BLaER1 treated with 17β-estradiol and CSF1 and Interleukin-3, amounts not matched to agents 10 nM and 100 nM (cell line): Measurements from ENCODE around the gene MTCP1.

Source experiments
- H3K27ac ChIP-seq, 11 experiments: shearing (Covaris generic); formaldehyde crosslinking; 2 replicates each; pipeline ENCODE4 v1.8.1; 2022
- H3K27me3 ChIP-seq, 11 experiments: shearing (Covaris generic); formaldehyde crosslinking; 2 replicates each; pipeline ENCODE4 v1.8.1; 2022
- H3K36me3 ChIP-seq, 11 experiments: shearing (Covaris generic); formaldehyde crosslinking; 2 replicates each; pipeline ENCODE4 v1.8.1; 2022
- H3K4me1 ChIP-seq, 10 experiments: shearing (Covaris generic); formaldehyde crosslinking; 2 replicates each; pipeline ENCODE4 v1.8.1; 2022
- H3K4me2 ChIP-seq, 11 experiments: shearing (Covaris generic); formaldehyde crosslinking; 2 replicates each; pipeline ENCODE4 v1.8.1; 2022
- H3K4me3 ChIP-seq, 10 experiments: shearing (Covaris generic); formaldehyde crosslinking; 2 replicates each; pipeline ENCODE4 v1.8.1; 2022
- H3K9ac ChIP-seq, 11 experiments: shearing (Covaris generic); formaldehyde crosslinking; 2 replicates each; pipeline ENCODE4 v1.8.1; 2022
- H3K9me3 ChIP-seq, 11 experiments: shearing (Covaris generic); formaldehyde crosslinking; replicated peaks in 1 of 11; 2 replicates each; pipeline ENCODE4 v1.8.1; 2022
- H4K20me1 ChIP-seq, 11 experiments: shearing (Covaris generic); formaldehyde crosslinking; 2 replicates each; pipeline ENCODE4 v1.8.1; 2022
- Cebpa-rat ChIP-seq, 11 experiments: shearing (Covaris generic); IDR thresholded peaks; 2 replicates each; pipeline ENCODE4 v1.8.1; 2022

The MTCP1 gene

GRCh38 chrX:155046811-155047528, 24.0 kb downstream of the MTCP1 start:
- H3K27me3 ChIP-seq = peaks cover 78 to 100% (median 99%) of the 10 kb centered on the region in 11 experiments
- H3K4me3 ChIP-seq = no peak overlapping the region
- 0 out of 20 replicates have a peak, but pooled peaks cover 0 to 6% (median 0%) of the 10 kb centered on the region in 10 experiments for H3K4me1 ChIP-seq
- H3K9me3 ChIP-seq = no peaks in the 10 kb centered on the region
- H3K9ac ChIP-seq = no peak overlapping the region
- peaks cover 0 to 33% (median 15%) of the 10 kb centered on the region in 11 experiments; a peak in 12 of 22 replicates for H3K36me3 ChIP-seq
- peaks cover 0 to 34% (median 0%) of the 10 kb centered on the region in 11 experiments; a peak in 6 of 22 replicates for H4K20me1 ChIP-seq
- no peak for TF ChIP-seq Cebpa-rat (IDR thresholded peaks at IDR 0.05)
- no peak overlapping the region for H3K27ac ChIP-seq
- H3K4me2 ChIP-seq = no peak overlapping the region

GRCh38 chrX:155046129-155046810, 24.7 kb downstream of the MTCP1 start:
- H4K20me1 ChIP-seq = peaks cover 0 to 34% (median 0%) of the 10 kb centered on the region in 11 experiments; a peak in 6 of 22 replicates
- no peak overlapping the region for H3K4me2 ChIP-seq
- peaks cover 73 to 100% (median 99%) of the 10 kb centered on the region in 11 experiments for H3K27me3 ChIP-seq
- peaks cover 0 to 26% (median 10%) of the 10 kb centered on the region in 11 experiments; a peak in 10 of 22 replicates for H3K36me3 ChIP-seq
- no peak overlapping the region for H3K9ac ChIP-seq
- H3K4me3 ChIP-seq = no peak overlapping the region
- TF ChIP-seq Cebpa-rat (IDR thresholded peaks at IDR 0.05) = no peak
- H3K4me1 ChIP-seq = 0 out of 20 replicates have a peak, but pooled peaks cover 0 to 6% (median 0%) of the 10 kb centered on the region in 10 experiments
- no peak overlapping the region for H3K27ac ChIP-seq
- no peaks in the 10 kb centered on the region for H3K9me3 ChIP-seq

DNA sequence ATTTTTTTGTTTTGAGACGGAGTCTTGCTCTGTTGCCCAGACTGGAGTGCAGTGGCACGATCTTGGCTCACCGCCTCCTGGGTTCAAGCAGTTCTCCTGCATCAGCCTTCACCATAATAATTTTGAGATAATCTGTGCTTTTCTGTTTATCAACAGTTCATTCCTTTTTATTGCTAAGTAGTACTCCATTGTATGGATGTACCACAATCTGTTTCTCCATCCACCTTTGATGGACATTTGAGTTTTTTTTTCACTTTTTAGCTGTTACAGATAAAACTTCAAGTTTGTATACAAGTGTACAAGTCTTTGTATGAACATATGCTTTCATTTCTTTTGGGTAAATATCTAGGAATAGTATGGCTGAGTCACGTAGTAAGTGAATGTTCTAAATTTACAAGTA, 35.2 kb downstream of the MTCP1 start:
- Histone ChIP-seq H3K4me3 (no peak overlapping the region; a peak in 1 of 20 replicates), H3K4me1 (no peaks in the 10 kb centered on the region), H3K27ac (no peak overlapping the region), H3K36me3 (peaks cover 20 to 67% (median 44%) of the 10 kb centered on the region in 11 experiments; a peak in 21 of 22 replicates), H3K9me3 (peaks cover 35 to 70% (median 57%) of the 10 kb centered on the region in 11 experiments), H4K20me1 (peaks cover 0 to 14% (median 0%) of the 10 kb centered on the region in 11 experiments; a peak in 3 of 22 replicates), H3K27me3 (peaks cover 0 to 97% (median 59%) of the 10 kb centered on the region in 11 experiments; a peak in 21 of 22 replicates), H3K4me2 (no peak overlapping the region), H3K9ac (no peak overlapping the region)
- TF ChIP-seq Cebpa-rat (IDR thresholded peaks at IDR 0.05) = no peak

DNA sequence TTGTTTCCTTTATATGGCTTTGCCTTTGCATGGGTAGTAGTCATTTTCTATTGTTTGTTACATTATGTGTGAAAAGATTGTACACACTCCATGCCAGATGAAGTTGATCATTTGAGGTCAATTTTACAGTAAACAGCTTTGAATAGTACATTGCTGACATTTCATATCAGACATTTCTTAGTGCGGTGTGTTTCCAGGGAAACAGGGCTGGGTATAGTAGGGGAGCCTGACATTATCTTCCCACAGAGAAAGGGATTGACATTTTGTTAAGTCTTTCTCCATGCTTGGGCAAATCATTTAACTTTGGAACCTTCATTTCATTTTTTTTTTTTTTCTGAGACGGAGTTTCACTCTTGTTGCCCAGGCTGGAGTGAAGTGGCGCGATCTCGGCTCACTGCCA, 39.3 kb downstream of the MTCP1 start:
- peaks cover 14 to 35% (median 30%) of the 10 kb centered on the region in 11 experiments; a peak in 19 of 22 replicates for H3K36me3 ChIP-seq
- H3K9ac ChIP-seq = no peak overlapping the region

GRCh38 chrX:155028877-155029291, 42.1 kb downstream of the MTCP1 start:
- Histone ChIP-seq H3K36me3 (peaks cover 0 to 9% (median 7%) of the 10 kb centered on the region in 11 experiments; a peak in 9 of 22 replicates), H3K4me3 (no peak overlapping the region), H3K9me3 (peaks cover 0 to 22% (median 7%) of the 10 kb centered on the region in 11 experiments; a peak in 7 of 22 replicates), H4K20me1 (peaks cover 0 to 15% (median 0%) of the 10 kb centered on the region in 11 experiments; a peak in 4 of 22 replicates), H3K9ac (peak overlapping the region in 1 of 11 experiments; percentile 41; a peak in 2 of 22 replicates), H3K4me2 (peak overlapping the region in 9 of 11 experiments; percentile 21 to 83 (median 67); a peak in 11 of 22 replicates), H3K4me1 (peaks cover 0 to 15% (median 13%) of the 10 kb centered on the region in 10 experiments; a peak in 15 of 20 replicates), H3K27me3 (peaks cover 9 to 58% (median 36%) of the 10 kb centered on the region in 11 experiments; a peak in 19 of 22 replicates), H3K27ac (no peak overlapping the region)
- no peak for TF ChIP-seq Cebpa-rat (IDR thresholded peaks at IDR 0.05)

More for the DNA sequence above, 39.3 kb downstream of the MTCP1 start:
- H3K4me3 ChIP-seq = no peak overlapping the region
- H3K4me1 ChIP-seq = peaks cover 0 to 15% (median 13%) of the 10 kb centered on the region in 10 experiments; a peak in 15 of 20 replicates
- H3K27me3 ChIP-seq = peaks cover 0 to 73% (median 39%) of the 10 kb centered on the region in 11 experiments; a peak in 18 of 22 replicates
- peaks cover 16 to 42% (median 31%) of the 10 kb centered on the region in 11 experiments for H3K9me3 ChIP-seq
- H4K20me1 ChIP-seq = peaks cover 0 to 15% (median 0%) of the 10 kb centered on the region in 11 experiments; a peak in 4 of 22 replicates
- H3K4me2 ChIP-seq = no peak overlapping the region
- TF ChIP-seq Cebpa-rat (IDR thresholded peaks at IDR 0.05) = no peak
- H3K27ac ChIP-seq = no peak overlapping the region

DNA sequence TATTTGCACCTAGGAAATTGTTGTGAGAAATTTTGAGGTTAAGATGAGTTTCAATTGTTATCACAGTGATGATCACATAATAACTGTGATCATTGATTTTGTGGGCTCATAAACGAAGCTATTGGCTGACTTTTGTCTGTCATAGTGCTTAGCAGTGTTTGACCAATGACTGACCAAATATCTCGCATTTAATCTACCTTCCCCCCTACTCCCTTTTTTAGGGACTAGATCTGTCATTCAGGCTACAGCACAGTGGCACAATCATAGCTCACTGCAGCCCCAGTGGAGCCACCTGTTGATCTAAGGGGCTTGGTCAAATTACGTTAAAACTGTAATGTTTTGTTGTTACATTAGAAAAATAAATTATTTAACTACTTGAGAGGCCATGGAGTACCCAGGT, 42.8 kb downstream of the MTCP1 start:
- Histone ChIP-seq H3K4me3 (peak overlapping the region; percentile 58 to 75 (median 64)), H3K27me3 (peaks cover 16 to 58% (median 37%) of the 10 kb centered on the region in 11 experiments; a peak in 21 of 22 replicates), H3K36me3 (0 out of 22 replicates have a peak, but pooled peaks cover 0 to under 1% (median 0%) of the 10 kb centered on the region in 11 experiments), H3K9me3 (peaks cover 0 to 15% (median 0%) of the 10 kb centered on the region in 11 experiments; a peak in 7 of 22 replicates), H3K9ac (peak overlapping the region; percentile 88 to 95 (median 93); a peak in 20 of 22 replicates), H3K27ac (peak overlapping the region; percentile 88 to 97 (median 95); a peak in 20 of 22 replicates), H3K4me1 (peaks cover 0 to 16% (median 13%) of the 10 kb centered on the region in 10 experiments; a peak in 15 of 20 replicates), H4K20me1 (peaks cover 0 to 15% (median 0%) of the 10 kb centered on the region in 11 experiments; a peak in 4 of 22 replicates), H3K4me2 (peak overlapping the region; percentile 57 to 83 (median 68))
- no peak for TF ChIP-seq Cebpa-rat (IDR thresholded peaks at IDR 0.05)

GRCh38 chrX:155027509-155028066, 43.3 kb downstream of the MTCP1 start:
- Histone ChIP-seq H3K9me3 (peaks cover 0 to 11% (median 0%) of the 10 kb centered on the region in 11 experiments; a peak in 6 of 22 replicates), H3K4me1 (peaks cover 0 to 21% (median 13%) of the 10 kb centered on the region in 10 experiments; a peak in 16 of 20 replicates), H3K27ac (peak overlapping the region; percentile 88 to 97 (median 95)), H3K9ac (peak overlapping the region; percentile 88 to 95 (median 93)), H3K4me3 (peak overlapping the region; percentile 58 to 75 (median 64)), H3K27me3 (peaks cover 22 to 58% (median 39%) of the 10 kb centered on the region in 11 experiments; a peak in 21 of 22 replicates), H3K4me2 (peak overlapping the region; percentile 57 to 83 (median 68)), H4K20me1 (peaks cover 0 to 10% (median 0%) of the 10 kb centered on the region in 11 experiments; a peak in 4 of 22 replicates), H3K36me3 (no peaks in the 10 kb centered on the region)
- no peak for TF ChIP-seq Cebpa-rat (IDR thresholded peaks at IDR 0.05)
